MM.1S (cell line): ENCODE measurements around the gene MET.

Experiments used
- DNase-seq: peaks from one replicate; pipeline ENCODE4 v3.0.0-alpha.2; 2015
- H2AFZ ChIP-seq: fragments of 300-600 bp; sonication (generic); 2 replicates; pipeline ENCODE4 v1.6.0; 2016; ENCODE audit warnings: antibody characterized with exemption, low read length
- H3F3A ChIP-seq: fragments of 300-600 bp; sonication (generic); 2 replicates; pipeline ENCODE4 v1.6.1; 2016; ENCODE audit warnings: mild to moderate bottlenecking, antibody characterized with exemption, low read length, moderate library complexity, mixed read lengths; ENCODE audit not compliant: insufficient read depth
- H3K27ac ChIP-seq: fragments of 300-600 bp; sonication (generic); 2 replicates; pipeline ENCODE4 v1.5.1; 2016; ENCODE audit warnings: mild to moderate bottlenecking, low read length
- H3K27me3 ChIP-seq: fragments of 300-600 bp; sonication (generic); replicated peaks from 2 replicates; pipeline ENCODE4 v1.6.0; 2016; ENCODE audit warnings: low read length; ENCODE audit not compliant: insufficient read depth
- H3K36me3 ChIP-seq: fragments of 300-600 bp; sonication (generic); replicated peaks from 2 replicates; pipeline ENCODE4 v1.6.1; 2016; ENCODE audit warnings: mild to moderate bottlenecking, low read length, mixed read lengths; ENCODE audit not compliant: insufficient read depth
- H3K4me1 ChIP-seq: fragments of 300-600 bp; sonication (generic); 2 replicates; pipeline ENCODE4 v1.6.1; 2016; ENCODE audit warnings: low read length, mixed read lengths
- H3K4me2 ChIP-seq: fragments of 300-600 bp; sonication (generic); 2 replicates; pipeline ENCODE4 v1.6.0; 2016; ENCODE audit warnings: low read depth, low read length
- H3K4me3 ChIP-seq: fragments of 300-600 bp; sonication (generic); 2 replicates; pipeline ENCODE4 v1.5.1; 2016; ENCODE audit warnings: low read length, mixed read lengths
- H3K79me2 ChIP-seq: fragments of 300-600 bp; sonication (generic); 2 replicates; pipeline ENCODE4 v1.6.1; 2016; ENCODE audit warnings: mixed run types, low read length, mixed read lengths
- H3K9ac ChIP-seq: fragments of 300-600 bp; sonication (generic); 2 replicates; pipeline ENCODE4 v1.6.1; 2016; ENCODE audit warnings: low read length, mixed read lengths
- H3K9me2 ChIP-seq: fragments of 300-600 bp; sonication (generic); replicated peaks from 2 replicates; pipeline ENCODE4 v1.6.1; 2016; ENCODE audit warnings: mild to moderate bottlenecking, low read length, mixed read lengths; ENCODE audit not compliant: insufficient read depth
- H3K9me3 ChIP-seq: fragments of 300-600 bp; sonication (generic); replicated peaks from 2 replicates; pipeline ENCODE4 v1.6.1; 2016; ENCODE audit warnings: mild to moderate bottlenecking, low read length, mixed read lengths; ENCODE audit not compliant: insufficient read depth
- H4K20me1 ChIP-seq: fragments of 300-600 bp; sonication (generic); 2 replicates; pipeline ENCODE4 v1.6.1; 2016; ENCODE audit warnings: mild to moderate bottlenecking, low read length, moderate library complexity, mixed read lengths; ENCODE audit not compliant: insufficient read depth
- EZH2 ChIP-seq: fragments of 300-600 bp; sonication (generic); optimal IDR thresholded peaks from 2 replicates; pipeline ENCODE3; 2017; ENCODE audit warnings: low read depth, mild to moderate bottlenecking, antibody characterized with exemption, low read length, mixed read lengths
- EZH2phosphoT487 ChIP-seq: fragments of 300-600 bp; sonication (generic); IDR thresholded peaks from 2 replicates; pipeline ENCODE4 v1.6.1; 2018; ENCODE audit warnings: antibody characterized with exemption, low read length
- TF ChIP-seq, protein P1 (sequence below): fragments of 300-600 bp; sonication (generic); IDR thresholded peaks from 2 replicates; pipeline ENCODE4 v1.5.1; 2016; ENCODE audit warnings: antibody characterized with exemption, low read length, mixed read lengths

The MET gene

DNA sequence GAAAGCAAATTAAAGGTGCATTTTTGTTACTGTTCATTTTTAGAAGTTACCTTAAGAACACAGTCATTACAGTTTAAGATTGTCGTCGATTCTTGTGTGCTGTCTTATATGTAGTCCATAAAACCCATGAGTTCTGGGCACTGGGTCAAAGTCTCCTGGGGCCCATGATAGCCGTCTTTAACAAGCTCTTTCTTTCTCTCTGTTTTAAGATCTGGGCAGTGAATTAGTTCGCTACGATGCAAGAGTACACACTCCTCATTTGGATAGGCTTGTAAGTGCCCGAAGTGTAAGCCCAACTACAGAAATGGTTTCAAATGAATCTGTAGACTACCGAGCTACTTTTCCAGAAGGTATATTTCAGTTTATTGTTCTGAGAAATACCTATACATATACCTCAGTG is 99.6 kb downstream of the MET start:
- Histone ChIP-seq H3K4me3 (no peak overlapping the region), H3F3A (no peaks in the 10 kb centered on the region), H2AFZ (no peak overlapping the region), H3K4me1 (no peaks in the 10 kb centered on the region), H3K9me2 (no peaks in the 10 kb centered on the region), H3K27me3 (no peaks in the 10 kb centered on the region), H3K9ac (no peak overlapping the region), H3K79me2 (no peaks in the 10 kb centered on the region), H3K4me2 (no peak overlapping the region), H4K20me1 (no peaks in the 10 kb centered on the region), H3K36me3 (no peaks in the 10 kb centered on the region), H3K27ac (no peak overlapping the region), H3K9me3 (no peaks in the 10 kb centered on the region)
- TF ChIP-seq EZH2: no peak
- TF ChIP-seq EZH2phosphoT487: no peak
- TF ChIP-seq, protein P1, sequence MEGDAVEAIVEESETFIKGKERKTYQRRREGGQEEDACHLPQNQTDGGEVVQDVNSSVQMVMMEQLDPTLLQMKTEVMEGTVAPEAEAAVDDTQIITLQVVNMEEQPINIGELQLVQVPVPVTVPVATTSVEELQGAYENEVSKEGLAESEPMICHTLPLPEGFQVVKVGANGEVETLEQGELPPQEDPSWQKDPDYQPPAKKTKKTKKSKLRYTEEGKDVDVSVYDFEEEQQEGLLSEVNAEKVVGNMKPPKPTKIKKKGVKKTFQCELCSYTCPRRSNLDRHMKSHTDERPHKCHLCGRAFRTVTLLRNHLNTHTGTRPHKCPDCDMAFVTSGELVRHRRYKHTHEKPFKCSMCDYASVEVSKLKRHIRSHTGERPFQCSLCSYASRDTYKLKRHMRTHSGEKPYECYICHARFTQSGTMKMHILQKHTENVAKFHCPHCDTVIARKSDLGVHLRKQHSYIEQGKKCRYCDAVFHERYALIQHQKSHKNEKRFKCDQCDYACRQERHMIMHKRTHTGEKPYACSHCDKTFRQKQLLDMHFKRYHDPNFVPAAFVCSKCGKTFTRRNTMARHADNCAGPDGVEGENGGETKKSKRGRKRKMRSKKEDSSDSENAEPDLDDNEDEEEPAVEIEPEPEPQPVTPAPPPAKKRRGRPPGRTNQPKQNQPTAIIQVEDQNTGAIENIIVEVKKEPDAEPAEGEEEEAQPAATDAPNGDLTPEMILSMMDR: no peak
- DNase-seq: no peak

DNA sequence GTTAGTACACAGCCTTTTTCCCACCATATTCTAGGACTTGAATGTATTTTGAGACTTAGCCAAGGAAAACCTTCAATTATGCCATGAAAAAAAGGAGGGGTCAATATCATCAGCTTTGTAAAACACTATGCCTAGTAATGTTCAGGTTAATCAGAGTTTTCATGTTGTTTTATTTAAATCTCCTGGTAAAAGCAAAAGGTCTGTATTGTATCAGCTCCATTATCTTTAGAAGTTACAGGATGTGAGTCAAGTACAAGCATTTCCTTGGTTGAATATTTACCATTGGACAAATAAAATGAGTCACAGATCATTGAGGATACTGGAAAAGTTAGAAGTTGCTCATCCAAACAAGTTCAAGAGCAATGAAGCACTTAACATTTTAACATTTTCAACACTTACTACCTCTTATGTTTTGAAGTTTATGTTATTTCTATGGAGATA is 100.4 kb downstream of the MET start:
- no peaks in the 10 kb centered on the region for H3K9me3 ChIP-seq
- H3K9ac ChIP-seq: no peak overlapping the region
- no peaks in the 10 kb centered on the region for H4K20me1 ChIP-seq
- no peaks in the 10 kb centered on the region for H3K4me1 ChIP-seq
- no peaks in the 10 kb centered on the region for H3K36me3 ChIP-seq
- no peak overlapping the region for H3K4me3 ChIP-seq
- no peaks in the 10 kb centered on the region for H3K79me2 ChIP-seq
- no peak for DNase-seq
- H3K9me2 ChIP-seq: no peaks in the 10 kb centered on the region
- TF ChIP-seq EZH2: no peak
- TF ChIP-seq, protein P1: no peak
- no peak for TF ChIP-seq EZH2phosphoT487
- H3K27ac ChIP-seq: no peak overlapping the region
- H3K4me2 ChIP-seq: no peak overlapping the region
- no peak overlapping the region for H2AFZ ChIP-seq
- no peaks in the 10 kb centered on the region for H3F3A ChIP-seq
- H3K27me3 ChIP-seq: no peaks in the 10 kb centered on the region

DNA sequence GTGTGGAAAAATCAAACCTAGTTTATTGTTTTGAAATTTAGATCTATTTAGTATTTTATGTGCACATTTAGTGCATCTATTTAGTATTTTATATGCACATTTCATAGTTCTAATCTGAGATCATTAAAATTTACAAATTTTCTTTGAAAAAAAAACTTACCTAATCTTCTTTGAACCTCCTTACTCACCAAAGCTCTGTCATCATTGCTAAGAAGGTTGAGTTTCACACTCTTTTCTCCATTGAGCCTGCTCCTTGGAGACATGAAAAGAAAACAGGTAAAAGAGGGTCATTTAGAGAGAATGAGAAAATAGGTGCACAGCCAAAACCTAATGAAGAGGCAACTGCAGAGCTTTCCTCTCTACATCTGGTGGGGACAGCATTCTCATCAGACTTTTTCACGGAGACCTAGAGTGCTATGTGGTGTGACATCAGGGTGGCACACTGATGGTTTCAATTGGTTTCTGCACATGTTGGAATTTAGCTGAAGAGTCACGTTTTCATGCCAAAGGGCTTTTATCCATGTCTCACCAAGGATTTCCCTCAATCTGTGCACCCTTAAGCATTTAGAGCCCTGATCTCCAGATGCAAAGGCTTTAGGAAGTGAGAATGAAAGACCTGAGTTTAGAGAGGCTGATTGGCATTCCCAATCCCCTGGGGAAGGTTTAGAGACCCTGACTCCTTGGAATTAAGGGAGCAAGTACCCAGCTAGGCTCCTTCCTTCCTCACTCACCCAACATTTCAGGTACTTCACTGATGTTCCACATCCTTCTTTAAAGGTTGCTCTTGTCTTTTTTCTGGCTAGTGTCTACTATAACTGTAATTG is 101.1 kb downstream of the MET start:
- Histone ChIP-seq H3K27ac (no peak overlapping the region), H3K4me2 (no peak overlapping the region), H3K36me3 (no peaks in the 10 kb centered on the region), H3K4me1 (no peaks in the 10 kb centered on the region), H3K9me2 (no peaks in the 10 kb centered on the region), H4K20me1 (no peaks in the 10 kb centered on the region), H3F3A (no peaks in the 10 kb centered on the region), H3K9ac (no peak overlapping the region), H3K4me3 (no peak overlapping the region), H3K79me2 (no peaks in the 10 kb centered on the region), H3K27me3 (no peaks in the 10 kb centered on the region), H2AFZ (no peak overlapping the region), H3K9me3 (no peaks in the 10 kb centered on the region)
- no peak for DNase-seq
- no peak for TF ChIP-seq EZH2
- TF ChIP-seq, protein P1: no peak
- TF ChIP-seq EZH2phosphoT487: no peak
